ENCODE results near the gene TOP2A.
A peak's percentile ranks its signal among the peaks of the same experiment; 100 is the strongest.

Gene TOP2A

GRCh38 chr17:40417609-40418427 lies at the start of gene TOP2A:
TSS of gene TOP2A (minus strand) at chr17:40417896. CDS start at chr17:40417791, 105 bp downstream.
- DNase-seq: peak; percentile 100

GRCh38 chr17:40467281-40467867 lies 49.7 kb upstream of the TOP2A start:
- DNase-seq: no peak

DNA sequence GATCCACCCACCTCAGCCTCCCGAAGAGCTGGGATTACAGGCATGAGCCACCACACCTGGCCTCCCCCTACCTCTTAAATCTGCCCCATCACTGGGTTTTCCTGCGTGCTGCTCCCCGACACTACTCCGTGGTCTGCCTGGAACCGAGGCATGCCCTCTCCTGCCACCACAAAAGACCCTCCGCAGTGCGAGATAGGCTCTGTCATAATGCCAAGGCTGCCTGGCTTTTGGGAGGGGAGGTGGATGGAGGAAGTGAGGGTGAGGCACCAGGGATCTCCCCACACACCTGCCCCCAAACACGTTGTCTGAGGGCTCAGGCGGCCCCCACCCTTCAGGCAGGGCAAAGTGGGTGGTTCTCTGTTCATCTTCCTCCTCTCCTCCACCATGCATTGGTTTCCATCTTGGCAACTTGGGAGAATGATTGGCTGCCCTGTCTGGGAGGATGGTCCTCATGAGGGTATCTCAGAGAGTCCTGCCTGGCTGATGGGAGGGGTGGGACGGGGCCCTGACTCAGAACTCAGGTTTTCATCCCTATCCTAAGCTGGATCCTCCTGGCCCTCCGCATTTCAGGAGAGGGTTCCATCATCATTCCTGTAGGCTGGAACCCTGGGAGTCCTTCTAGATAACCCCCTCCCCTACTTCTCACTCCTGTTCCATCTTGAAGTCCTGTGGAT lies 48.7 kb upstream of the TOP2A start:
- no peak for DNase-seq

- DNase-seq: no peak
These were observed 46.7 kb upstream of the TOP2A start for GRCh38 chr17:40464392-40464855.

GRCh38 chr17:40463122-40463550 lies 45.4 kb upstream of the TOP2A start:
- no peak for DNase-seq

DNA sequence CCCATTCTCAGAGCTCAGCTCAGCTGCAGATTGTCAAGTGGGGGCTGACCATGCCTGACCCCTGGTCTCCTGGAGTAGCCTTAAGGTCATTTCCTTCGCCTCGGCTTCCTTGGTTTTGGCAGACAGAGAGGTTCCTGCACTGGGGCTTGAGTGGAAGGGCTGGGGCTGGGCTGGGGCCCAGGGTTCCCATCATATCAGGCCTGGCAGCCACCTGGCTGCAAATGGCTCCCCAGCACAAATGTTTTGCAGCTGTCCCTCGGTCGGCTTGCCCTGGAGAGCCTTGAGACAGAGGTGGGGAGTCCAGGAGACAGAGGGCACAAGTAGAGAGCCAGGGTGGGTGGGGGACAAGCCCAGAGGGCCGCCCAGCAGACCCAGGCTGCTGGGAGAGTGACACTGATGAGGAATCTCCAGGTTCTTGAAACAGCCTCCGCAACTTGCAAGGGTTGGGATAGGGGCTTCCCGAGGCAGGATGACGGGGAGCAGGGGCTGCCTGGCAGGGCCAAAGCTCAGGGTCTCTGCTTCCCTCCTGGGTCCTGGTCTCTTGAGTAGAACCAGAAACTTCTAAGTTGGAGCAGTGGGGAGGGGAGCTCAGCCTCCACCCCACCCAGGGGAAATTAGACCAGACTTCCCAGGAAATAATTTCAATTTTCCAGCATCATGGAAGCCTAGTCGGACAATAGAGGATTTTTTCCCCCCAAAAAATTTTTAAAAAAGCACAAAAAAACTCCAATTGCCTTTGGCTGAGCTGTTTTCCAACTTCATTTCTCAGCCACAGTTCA lies 44.8 kb upstream of the TOP2A start:
- DNase-seq: no peak

GRCh38 chr17:40461732-40462342 lies 44.1 kb upstream of the TOP2A start:
- DNase-seq: no peak

DNA sequence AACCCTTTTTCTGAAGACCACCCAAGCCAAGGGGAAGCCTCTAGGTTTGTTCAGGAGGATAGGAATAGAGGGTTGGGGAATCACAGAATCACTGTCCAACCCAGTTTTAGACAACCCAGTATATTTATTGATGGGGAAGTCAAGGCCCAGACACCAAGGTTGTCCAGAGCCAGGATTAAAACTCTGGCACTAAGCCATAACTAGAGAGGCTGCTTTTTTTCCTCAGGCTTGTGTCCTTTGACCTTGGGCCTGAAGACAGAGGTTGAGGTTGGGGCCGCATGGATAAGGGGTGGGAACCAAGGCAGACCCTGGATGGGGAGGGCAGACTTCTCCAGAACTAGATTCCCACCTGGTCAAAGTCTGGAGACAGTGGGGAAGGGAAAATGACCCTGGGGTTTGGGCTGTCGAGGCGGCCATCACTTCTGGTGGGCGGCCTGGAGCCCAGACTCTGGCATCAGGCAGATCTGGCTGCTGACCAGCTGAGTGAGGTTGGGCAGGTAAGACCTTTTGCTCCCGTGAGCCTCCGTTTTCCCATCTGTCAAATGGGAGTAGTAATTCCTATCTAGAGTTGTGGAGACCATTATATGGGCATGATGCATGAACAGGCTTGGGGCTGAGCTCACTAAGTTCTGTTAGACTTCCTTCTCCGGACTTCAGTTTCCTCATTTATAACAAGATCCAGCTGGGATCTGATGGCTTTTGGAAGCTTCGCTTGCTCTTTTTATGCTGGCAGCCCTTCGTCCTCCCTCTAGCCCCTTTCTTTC lies 43.5 kb upstream of the TOP2A start:
- no peak for DNase-seq

DNA sequence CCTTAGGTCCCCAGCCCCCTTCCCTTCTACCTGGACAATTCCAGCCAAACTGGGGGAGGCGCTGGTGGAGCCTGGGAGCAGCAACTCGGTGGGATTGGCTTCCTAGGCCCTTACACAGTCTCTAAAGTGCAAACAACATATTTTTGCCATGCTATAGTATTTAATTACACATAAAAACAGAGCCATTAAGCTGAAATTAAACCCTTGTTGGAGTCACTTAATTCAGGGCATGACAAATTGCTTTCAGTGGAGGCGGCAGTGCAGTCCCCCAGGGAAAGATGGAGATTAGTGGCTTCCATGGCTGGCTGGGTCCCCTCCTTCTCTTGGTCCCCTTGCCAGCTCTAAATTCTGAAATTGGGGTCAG lies 42.9 kb upstream of the TOP2A start:
- no peak for DNase-seq

DNA sequence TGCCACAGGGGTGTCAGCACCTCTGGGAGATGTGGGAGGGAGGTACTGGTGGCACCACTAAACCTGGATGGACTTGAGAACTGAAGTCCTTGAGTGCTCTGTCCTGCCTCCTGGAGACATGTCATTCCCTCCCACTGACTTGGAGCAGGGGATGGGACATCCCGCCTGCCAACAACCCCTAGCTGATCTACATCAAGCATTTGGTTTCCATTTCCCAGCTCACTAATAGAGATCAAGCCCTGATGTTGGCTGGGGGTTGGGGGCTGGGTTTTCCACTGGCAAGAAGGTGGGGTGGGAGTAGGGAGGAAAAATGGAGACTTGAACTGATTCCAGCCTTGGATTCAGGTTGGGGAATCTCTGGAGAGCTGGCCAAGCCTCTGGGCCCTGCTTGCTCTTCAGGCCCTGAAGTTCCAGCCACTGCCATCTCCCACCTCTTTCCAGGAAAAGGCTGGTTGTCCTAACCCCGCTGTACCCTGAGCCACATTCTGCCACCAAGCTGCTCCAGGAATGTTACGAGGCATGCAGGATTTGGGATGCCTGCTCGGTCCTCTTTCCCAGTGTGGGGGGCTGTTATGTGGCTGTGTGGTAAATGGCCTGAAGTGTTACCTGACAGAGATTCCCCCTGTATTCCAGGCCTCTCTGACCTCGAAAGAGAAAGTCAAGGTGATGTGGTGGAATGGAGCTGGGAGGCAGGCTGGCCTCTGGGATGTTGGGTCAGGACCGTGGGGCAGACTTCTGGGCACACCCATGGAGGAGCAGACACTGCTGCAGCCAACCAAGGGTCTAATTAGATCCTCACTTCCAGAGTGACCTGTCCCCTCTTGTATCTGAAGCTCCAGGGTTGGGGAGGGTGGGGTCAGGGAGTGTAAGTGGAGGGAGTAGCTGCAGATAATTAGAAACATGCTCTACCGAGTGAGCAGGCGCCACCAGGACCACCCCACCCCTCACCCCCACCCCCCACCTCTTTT lies 42.2 kb upstream of the TOP2A start:
- no peak for DNase-seq

DNA sequence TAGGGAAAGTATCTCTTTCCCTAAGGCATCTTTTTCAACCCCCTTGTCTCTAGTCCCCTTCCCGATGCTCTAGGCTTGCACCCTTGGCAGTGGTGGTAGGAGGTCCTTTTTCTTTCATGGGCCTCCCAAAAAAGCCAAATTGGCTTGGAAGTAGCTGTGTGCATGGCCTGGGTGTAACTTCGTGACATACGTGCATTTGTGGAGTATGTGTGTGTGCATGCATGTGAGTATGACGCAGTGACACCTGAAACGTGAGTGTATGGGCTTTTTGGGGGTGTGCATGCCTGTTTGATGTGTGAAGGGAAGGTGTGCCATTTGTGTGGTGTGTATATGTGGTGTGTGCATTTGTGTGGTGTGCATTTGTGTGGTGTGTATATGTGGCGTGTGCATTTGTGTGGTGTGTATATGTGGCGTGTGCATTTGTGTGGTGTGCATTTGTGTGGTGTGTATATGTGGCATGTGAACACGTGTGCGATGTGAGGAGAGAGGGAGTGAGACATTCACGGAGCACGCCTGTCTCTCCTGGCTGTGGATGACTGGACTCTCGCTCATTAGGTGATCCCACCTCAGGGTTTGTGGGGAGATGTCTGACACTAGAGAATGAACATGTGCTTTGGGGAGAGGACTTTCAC lies 41.3 kb upstream of the TOP2A start:
- no peak for DNase-seq

DNA sequence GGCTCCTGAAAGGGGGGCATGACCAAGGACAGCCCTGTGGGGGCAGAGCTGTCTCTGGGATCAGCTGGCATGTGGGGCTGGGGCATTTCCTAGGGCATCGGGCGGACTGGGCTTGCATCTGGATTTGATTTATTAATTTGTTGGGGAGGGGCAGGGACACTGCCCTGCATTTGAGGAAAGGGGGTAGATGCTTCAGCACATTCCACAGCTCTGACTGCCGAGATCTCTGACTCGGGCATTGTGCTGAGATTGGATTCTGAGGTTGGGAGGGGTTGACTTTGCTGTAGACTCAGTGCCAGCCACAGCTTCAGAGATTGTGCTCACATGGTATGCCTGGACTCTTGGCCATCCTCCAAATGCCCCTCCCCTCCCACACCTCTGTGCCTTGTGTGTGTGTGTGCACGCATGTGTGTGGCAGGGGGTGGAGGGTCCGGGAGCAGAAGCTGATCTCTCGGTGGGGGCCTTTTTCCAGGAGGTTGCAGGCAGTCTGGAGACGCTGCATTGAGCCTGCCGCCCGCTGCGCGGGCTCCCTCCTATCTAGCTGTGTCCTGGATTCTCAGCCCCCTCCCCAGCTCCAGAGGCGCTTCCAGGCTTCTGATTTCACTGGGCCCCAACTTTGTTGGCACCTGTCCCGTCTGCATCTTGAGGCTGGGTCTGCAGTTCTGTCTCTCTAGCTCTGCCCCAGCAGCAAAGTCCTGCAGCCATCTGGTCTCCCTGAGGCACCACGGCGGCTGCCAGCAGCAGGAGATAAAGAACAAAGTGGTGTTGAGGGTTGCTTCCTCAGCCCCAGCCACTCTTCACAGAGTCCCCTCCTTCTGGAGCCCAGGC lies 40.5 kb upstream of the TOP2A start:
- DNase-seq: no peak

DNA sequence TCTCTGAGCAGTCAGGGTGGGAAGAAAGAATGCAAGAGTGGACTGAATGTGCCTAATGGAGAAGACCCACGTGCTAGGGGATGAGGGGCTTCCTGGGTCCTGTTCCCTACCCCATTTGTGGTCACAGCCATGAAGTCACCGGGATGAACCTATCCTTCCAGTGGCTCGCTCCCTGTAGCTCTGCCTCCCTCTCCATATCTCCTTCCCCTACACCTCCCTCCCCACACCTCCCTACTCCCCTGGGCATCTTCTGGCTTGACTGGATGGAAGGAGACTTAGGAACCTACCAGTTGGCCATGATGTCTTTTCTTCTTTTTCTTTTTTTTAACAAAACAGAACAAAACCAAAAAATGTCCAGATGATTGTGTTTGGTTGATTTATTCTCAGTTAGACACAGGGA lies 39.7 kb upstream of the TOP2A start:
- DNase-seq: no peak

DNA sequence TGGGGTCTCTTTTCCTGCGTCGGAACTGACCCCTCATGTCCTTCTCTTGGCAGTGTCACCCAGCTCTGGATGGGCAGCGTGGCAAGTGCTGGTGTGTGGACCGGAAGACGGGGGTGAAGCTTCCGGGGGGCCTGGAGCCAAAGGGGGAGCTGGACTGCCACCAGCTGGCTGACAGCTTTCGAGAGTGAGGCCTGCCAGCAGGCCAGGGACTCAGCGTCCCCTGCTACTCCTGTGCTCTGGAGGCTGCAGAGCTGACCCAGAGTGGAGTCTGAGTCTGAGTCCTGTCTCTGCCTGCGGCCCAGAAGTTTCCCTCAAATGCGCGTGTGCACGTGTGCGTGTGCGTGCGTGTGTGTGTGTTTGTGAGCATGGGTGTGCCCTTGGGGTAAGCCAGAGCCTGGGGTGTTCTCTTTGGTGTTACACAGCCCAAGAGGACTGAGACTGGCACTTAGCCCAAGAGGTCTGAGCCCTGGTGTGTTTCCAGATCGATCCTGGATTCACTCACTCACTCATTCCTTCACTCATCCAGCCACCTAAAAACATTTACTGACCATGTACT lies 38.8 kb upstream of the TOP2A start:
- DNase-seq: no peak

- no peak for DNase-seq
These were observed 36.9 kb upstream of the TOP2A start for GRCh38 chr17:40454613-40454995.

GRCh38 chr17:40453881-40454612 lies 36.4 kb upstream of the TOP2A start:
- DNase-seq: no peak

GRCh38 chr17:40452921-40453378 lies 35.3 kb upstream of the TOP2A start:
- no peak for DNase-seq

DNA sequence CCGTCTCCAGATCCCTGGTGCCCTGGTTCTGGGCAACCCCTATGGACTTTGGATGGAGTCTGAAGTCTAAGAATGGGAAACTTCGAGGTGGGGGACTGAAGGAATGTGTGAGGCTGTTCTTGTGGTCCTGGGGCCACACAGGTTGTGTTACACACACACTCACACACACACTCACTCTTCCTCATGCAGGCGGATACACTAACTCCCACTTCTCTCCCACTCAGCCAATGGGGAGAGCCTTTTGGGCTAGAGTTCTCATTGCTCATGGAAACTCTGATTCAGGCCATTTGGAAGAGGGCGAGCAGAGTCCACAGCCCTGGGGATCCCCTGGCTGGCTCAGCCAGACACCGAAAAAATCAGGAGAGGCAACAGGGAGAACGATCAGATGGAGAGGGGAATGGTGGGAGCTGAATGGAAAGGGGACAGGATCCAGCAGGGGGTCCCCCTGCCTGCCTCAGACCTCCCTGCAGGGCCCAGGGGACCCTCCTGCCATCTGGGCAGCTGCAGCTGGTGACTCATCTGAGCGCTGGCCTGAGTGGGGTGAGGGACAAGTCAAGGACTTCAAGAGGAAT lies 34.6 kb upstream of the TOP2A start:
- no peak for DNase-seq
